CD4-positive, alpha-beta T cell treated with Interleukin-1 beta for 1 hour (primary cell): ENCODE data around the gene MED12L.
A peak's percentile ranks its signal among the peaks of the same experiment; 100 is the strongest.
"Not testable (repeated sequence)": the region's sequence is repeated elsewhere in the genome, so short reads cannot be mapped to it uniquely, and the experiment has no call there.

Experiments
- DNase-seq, 2 donors: peaks; one replicate each; pipeline ENCODE4 v3.0.0-alpha.2; 2020 to 2022

Gene MED12L

GRCh38 chr3:151216641-151217607 lies 131.5 kb downstream of the MED12L start:
- DNase-seq: no peak

GRCh38 chr3:151218136-151218535 lies 132.7 kb downstream of the MED12L start:
- DNase-seq: no peak

- DNase-seq: no peak
These were observed 133.6 kb downstream of the MED12L start for GRCh38 chr3:151219056-151219455.

GRCh38 chr3:151224268-151224866 lies 138.9 kb downstream of the MED12L start:
- DNase-seq: no peak

- no peak for DNase-seq
These were observed 139.8 kb downstream of the MED12L start for GRCh38 chr3:151225040-151225975.

GRCh38 chr3:151226088-151226563 lies 140.7 kb downstream of the MED12L start:
- no peak for DNase-seq

- DNase-seq: no peak
These were observed 141.4 kb downstream of the MED12L start for GRCh38 chr3:151226825-151227224.

GRCh38 chr3:151227266-151227806 lies 141.9 kb downstream of the MED12L start:
- no peak for DNase-seq

GRCh38 chr3:151227807-151228665 lies 142.6 kb downstream of the MED12L start:
- DNase-seq: peak; percentile 81 to 85

- DNase-seq: no peak
These were observed 143.2 kb downstream of the MED12L start for GRCh38 chr3:151228666-151229040.

- peak; percentile 11 to 14 for DNase-seq
These were observed 145.2 kb downstream of the MED12L start for GRCh38 chr3:151230646-151231045.

GRCh38 chr3:151232403-151232802 lies 146.9 kb downstream of the MED12L start:
- not testable (repeated sequence) for DNase-seq

- DNase-seq: no peak
These were observed 147.5 kb downstream of the MED12L start for GRCh38 chr3:151232991-151233390.

- no peak for DNase-seq
These were observed 149.4 kb downstream of the MED12L start for GRCh38 chr3:151234825-151235224.

GRCh38 chr3:151236316-151236715 lies 150.9 kb downstream of the MED12L start:
- DNase-seq: no peak

GRCh38 chr3:151236736-151237135 lies 151.3 kb downstream of the MED12L start:
- no peak for DNase-seq

GRCh38 chr3:151242006-151242405 lies 156.5 kb downstream of the MED12L start:
- not testable (repeated sequence) for DNase-seq

- no peak for DNase-seq
These were observed 163.4 kb downstream of the MED12L start for GRCh38 chr3:151248772-151249337.

GRCh38 chr3:151256749-151257148 lies 171.3 kb downstream of the MED12L start:
- DNase-seq: no peak

- no peak for DNase-seq
These were observed 174.2 kb downstream of the MED12L start for GRCh38 chr3:151259664-151260063.

- DNase-seq: no peak
These were observed 177.5 kb downstream of the MED12L start for GRCh38 chr3:151262871-151263525.
